Pancreas (tissue), 10 donors: ENCODE results near the gene LRPAP1. TPM values are rescaled to one million over a fixed set of nuclear protein-coding genes. Genes with fewer than 3 reads are reported as not detected.

Source experiments
- ATAC-seq, 4 donors: fragments of 200-7000 bp; cut with Tn5 transposase; one replicate each; pipeline versions ENCODE4 v1.8.0 to v1.9.1; 2020; ENCODE audit warnings: mild to moderate bottlenecking in 4 of 4, moderate library complexity in 4 of 4
- DNase-seq, 6 donors: peaks; one replicate each; pipeline ENCODE4 v3.0.0-alpha.2; 2020
- FAIRE-seq: peaks from 2 replicates; lab custom pipeline; 2012; peaks lifted over from hg19 to GRCh38; lab: Jason Lieb, UNC
- H3K27ac ChIP-seq, 4 donors: fragments of 200-600 bp; sonication (generic); 1 replicate in 3 of 4; 2 replicates in 1 of 4; pipeline versions ENCODE4 v1.5.0 to v1.8.0; 2020
- H3K27me3 ChIP-seq, 4 donors: fragments of 200-600 bp; one replicate each; pipeline ENCODE4 v1.8.0; 2021
- H3K36me3 ChIP-seq, 3 donors: fragments of 200-600 bp; sonication (generic) in 1 of 3; one replicate each; pipeline versions ENCODE4 v1.5.0 to v1.8.0; 2020 to 2021
- H3K4me1 ChIP-seq, 3 donors: fragments of 200-600 bp; one replicate each; pipeline ENCODE4 v1.8.0; 2021
- H3K4me3 ChIP-seq, 4 donors: fragments of 200-600 bp; sonication (generic) in 2 of 4; one replicate each; pipeline versions ENCODE4 v1.5.0 to v1.8.0; 2020 to 2021
- H3K9me3 ChIP-seq, 4 donors: fragments of 200-600 bp; one replicate each; pipeline ENCODE4 v1.8.0; 2021
- CTCF ChIP-seq, 4 donors: fragments of 200-600 bp; sonication (generic) in 3 of 4; IDR thresholded peaks; one replicate each; pipeline versions ENCODE4 v1.5.0 to v1.8.0; 2021; ENCODE audit warnings: antibody characterized with exemption in 4 of 4
- WGBS, 2 donors: extraction: QIAGEN DNeasy Blood & Tissue Kit; methylation state at CpG; one replicate each; pipeline ENCODE4 v1.1.7; 2013; 5-methylcytosine and 5-hydroxymethylcytosine counted together
- intact Hi-C, 3 donors: fragments of 100-400 bp; cut with DNase I; formaldehyde crosslinking; loops; one replicate each; pipeline versions ENCODE4 v1.11.1 to v1.14.2; 2022
- polyA plus RNA-seq, 2 donors: library from polyadenylated mRNA; stranded (reverse); fragments of 200-250 nt; gene quantifications; one replicate each; pipeline ENCODE4 v1.2.3, GENCODE V29; 2013
- total RNA-seq, 6 donors: library from RNA; stranded (reverse); fragmentation: NEBNext Ultra II Directional in 4 of 6; extraction: Animal tissue kit (Norgen Biotek cat#: 25700) in 4 of 6; gene quantifications; one replicate each; pipeline versions ENCODE4 v1.2.1 to v1.2.4, GENCODE V29; 2021 to 2023
- donor health status: healthy with polysubstance abuse.
- donor health status: DM: no; HTN: no; CAD: no; lungs with moderate emphysema.
- donor health status: DM: no; HTN: no; CAD: no.
- donor health status: control.
- donor health status: control.
- donor health status: Bipolar disorder and iron deficiency.
- donor health status: DM: yes; HTN: yes; CAD: no.
- donor health status: DM: no; HTN: no; CAD: no.
- donor health status: DM: no; HTN: no; CAD: no.
- donor health status: DM: yes; HTN: yes; CAD: no.

LRPAP1 gene
- total and polyA plus RNA-seq, 8 donors: 30.4 to 129 (median 110) TPM

GRCh38 chr4:3526456-3526855 lies 5.8 kb downstream of the LRPAP1 start:
- Histone ChIP-seq H3K27me3 (no peaks in the 10 kb centered on the region), H3K36me3 (peaks cover 0 to 30% (median 19%) of the 10 kb centered on the region in 3 donors), H3K4me1 (peaks cover 0 to 16% (median 10%) of the 10 kb centered on the region in 3 donors), H3K4me3 (no peak overlapping the region), H3K9me3 (no peaks in the 10 kb centered on the region), H3K27ac (no peak overlapping the region)
- intact Hi-C loops: no loop called here
- ATAC-seq (no peak), DNase-seq (peak in 3 of 6 donors; percentile 11 to 36 (median 36)), FAIRE-seq (no peak)
- WGBS, 2 donors: 94 to 96% methylated on average over 19 of the region's 19 CpGs
- TF ChIP-seq CTCF (IDR thresholded peaks at IDR 0.05): no peak

GRCh38 chr4:3525532-3526430 lies 6.4 kb downstream of the LRPAP1 start:
- Histone ChIP-seq H3K36me3 (peaks cover 0 to 36% (median 21%) of the 10 kb centered on the region in 3 donors), H3K27ac (no peak overlapping the region), H3K4me3 (no peak overlapping the region), H3K9me3 (no peaks in the 10 kb centered on the region), H3K4me1 (peaks cover 0 to 9% (median 9%) of the 10 kb centered on the region in 3 donors), H3K27me3 (no peaks in the 10 kb centered on the region)
- no peak for TF ChIP-seq CTCF (IDR thresholded peaks at IDR 0.05)
- FAIRE-seq (no peak), ATAC-seq (no peak), DNase-seq (peak in 3 of 6 donors; percentile 5 to 51 (median 42))
- intact Hi-C loops: no loop called here
- WGBS, 2 donors: 86 to 89% methylated on average over 33 of the region's 33 CpGs

- intact Hi-C loops: no loop called here
- no peak overlapping the region for H3K4me3 ChIP-seq
- ATAC-seq (no peak), FAIRE-seq (no peak), DNase-seq (peak in 3 of 6 donors; percentile 7 to 60 (median 26))
- no peaks in the 10 kb centered on the region for H3K9me3 ChIP-seq
- TF ChIP-seq CTCF (IDR thresholded peaks at IDR 0.05): no peak
- peaks cover 0 to under 1% (median under 1%) of the 10 kb centered on the region in 3 donors for H3K4me1 ChIP-seq
- no peaks in the 10 kb centered on the region for H3K27me3 ChIP-seq
- 75 to 79% methylated on average over 19 of the region's 19 CpGs for WGBS, 2 donors
- no peak overlapping the region for H3K27ac ChIP-seq
- peaks cover 4 to 45% (median 23%) of the 10 kb centered on the region in 3 donors for H3K36me3 ChIP-seq
Measured at GRCh38 chr4:3524920-3525319, 7.3 kb downstream of the LRPAP1 start.

GRCh38 chr4:3524349-3524748 lies 7.9 kb downstream of the LRPAP1 start:
- FAIRE-seq (no peak), ATAC-seq (no peak), DNase-seq (peak in 4 of 6 donors; percentile 6 to 67 (median 26))
- 91 to 94% methylated on average over 8 of the region's 8 CpGs for WGBS, 2 donors
- H3K4me1 ChIP-seq: no peaks in the 10 kb centered on the region
- H3K27ac ChIP-seq: no peak overlapping the region
- H3K36me3 ChIP-seq: peaks cover 5 to 50% (median 29%) of the 10 kb centered on the region in 3 donors
- H3K27me3 ChIP-seq: no peaks in the 10 kb centered on the region
- no peak overlapping the region for H3K4me3 ChIP-seq
- H3K9me3 ChIP-seq: no peaks in the 10 kb centered on the region
- intact Hi-C loops: no loop called here
- TF ChIP-seq CTCF (IDR thresholded peaks at IDR 0.05): no peak
